ENCODE results near the gene NFAM1.

The NFAM1 gene

DNA sequence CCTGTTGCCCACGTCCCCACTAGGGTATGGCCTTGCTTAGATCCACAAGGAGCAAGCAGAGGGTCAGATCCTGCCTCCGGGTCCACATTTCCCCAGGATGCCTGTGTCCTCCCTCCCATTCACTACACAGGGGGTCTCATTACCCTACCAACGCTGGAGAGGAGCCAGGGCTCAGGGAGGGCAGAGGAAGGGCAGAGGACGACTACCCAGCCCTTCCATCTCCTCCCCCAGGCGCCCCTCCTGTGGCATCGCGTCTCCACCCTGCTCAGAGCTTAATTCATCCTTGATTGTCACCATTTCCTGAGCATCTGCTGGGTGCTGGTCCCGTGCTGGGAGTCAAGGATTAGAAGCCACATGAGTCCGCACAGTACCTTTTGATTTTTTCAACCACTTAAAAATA, 5.0 kb downstream of the NFAM1 start:
- H3K9ac ChIP-seq (ENCODE audit: low read length) = no peak overlapping the region
- no peaks in the 10 kb centered on the region for H3K9me3 ChIP-seq (ENCODE audit: low read length)
- H3K27me3 ChIP-seq (ENCODE audit: control insufficient read depth in 1 of 2, insufficient read depth in 2 of 2, low read length in 2 of 2) = no peaks in the 10 kb centered on the region

DNA sequence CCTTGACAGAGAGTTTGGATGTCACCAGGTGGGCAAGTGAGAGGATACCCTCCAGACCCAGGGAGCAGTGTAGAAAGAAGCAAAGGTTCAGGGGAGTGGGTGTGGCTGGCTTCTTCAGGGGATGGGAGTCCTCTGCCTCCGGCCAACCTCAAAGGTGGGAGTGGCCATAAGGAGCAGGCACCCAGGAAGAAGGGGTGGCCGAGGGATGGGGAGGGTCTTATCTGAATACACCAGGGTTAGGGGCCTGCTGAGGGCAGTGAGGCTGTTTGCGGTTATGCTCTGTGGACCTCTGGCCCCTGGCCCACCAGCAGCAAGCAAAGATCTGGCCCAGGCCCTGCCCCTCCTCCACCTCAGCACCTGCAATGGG, 6.2 kb downstream of the NFAM1 start:
- H3K4me3 ChIP-seq (ENCODE audit: low read depth in 1 of 2, low read length in 2 of 2) = no peak overlapping the region
- no peak overlapping the region for H3K27ac ChIP-seq (ENCODE audit: low read depth, low read length)
- no peak overlapping the region for H3K9ac ChIP-seq (ENCODE audit: low read length)
- no peaks in the 10 kb centered on the region for H3K36me3 ChIP-seq (ENCODE audit: insufficient read depth, low read length)
- H3K4me1 ChIP-seq (ENCODE audit: insufficient read depth, low read length) = peaks cover 10% of the 10 kb centered on the region
- H3K27me3 ChIP-seq (ENCODE audit: control insufficient read depth in 1 of 2, insufficient read depth in 2 of 2, low read length in 2 of 2) = no peaks in the 10 kb centered on the region
- H3K9me3 ChIP-seq (ENCODE audit: low read length) = no peaks in the 10 kb centered on the region

More for the DNA sequence above, 5.0 kb downstream of the NFAM1 start:
- Histone ChIP-seq H3K4me3 (ENCODE audit: low read depth in 1 of 2, low read length in 2 of 2) (no peak overlapping the region), H3K36me3 (ENCODE audit: insufficient read depth, low read length) (no peaks in the 10 kb centered on the region), H3K4me1 (ENCODE audit: insufficient read depth, low read length) (peaks cover 17% of the 10 kb centered on the region), H3K27ac (ENCODE audit: low read depth, low read length) (no peak overlapping the region)

DNA sequence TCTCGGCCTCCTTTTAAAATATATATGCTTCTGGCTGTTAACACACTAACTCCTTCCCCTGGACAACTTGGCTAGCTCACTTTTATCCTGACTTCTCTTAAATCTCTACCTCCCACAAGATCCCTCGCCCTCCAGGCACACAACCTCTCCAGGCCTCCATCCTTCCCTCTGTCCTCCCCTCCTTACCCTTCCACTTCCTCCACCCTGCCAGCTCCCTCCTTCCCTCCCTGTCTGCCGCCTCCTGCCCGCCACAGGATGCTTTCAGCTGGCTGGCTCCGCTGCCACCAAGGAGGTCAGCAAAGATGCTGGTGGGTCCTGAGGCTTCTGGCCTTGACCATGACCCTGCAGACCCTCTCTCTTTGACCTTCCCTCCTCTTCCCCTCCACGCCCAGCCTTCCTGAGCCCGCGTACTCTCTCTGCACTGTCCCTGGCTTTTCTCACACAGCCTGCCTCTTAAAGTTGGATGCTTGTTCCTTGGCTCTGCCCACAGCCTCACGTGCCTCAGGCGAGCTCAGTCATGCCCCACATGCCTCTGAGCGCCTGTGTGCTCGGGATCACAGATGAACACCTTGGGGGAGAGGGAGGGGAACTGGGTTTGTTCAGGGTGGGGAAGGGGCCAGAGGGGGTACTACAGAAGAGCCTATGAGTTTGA, 6.7 kb downstream of the NFAM1 start:
- Histone ChIP-seq H3K4me3 (ENCODE audit: low read depth in 1 of 2, low read length in 2 of 2) (peak overlapping the region in 1 of 2 donors; percentile 9), H3K27ac (ENCODE audit: low read depth, low read length) (no peak overlapping the region), H3K9ac (ENCODE audit: low read length) (no peak overlapping the region), H3K4me1 (ENCODE audit: insufficient read depth, low read length) (peaks cover 10% of the 10 kb centered on the region), H3K9me3 (ENCODE audit: low read length) (no peaks in the 10 kb centered on the region), H3K36me3 (ENCODE audit: insufficient read depth, low read length) (no peaks in the 10 kb centered on the region), H3K27me3 (ENCODE audit: control insufficient read depth in 1 of 2, insufficient read depth in 2 of 2, low read length in 2 of 2) (no peaks in the 10 kb centered on the region)

DNA sequence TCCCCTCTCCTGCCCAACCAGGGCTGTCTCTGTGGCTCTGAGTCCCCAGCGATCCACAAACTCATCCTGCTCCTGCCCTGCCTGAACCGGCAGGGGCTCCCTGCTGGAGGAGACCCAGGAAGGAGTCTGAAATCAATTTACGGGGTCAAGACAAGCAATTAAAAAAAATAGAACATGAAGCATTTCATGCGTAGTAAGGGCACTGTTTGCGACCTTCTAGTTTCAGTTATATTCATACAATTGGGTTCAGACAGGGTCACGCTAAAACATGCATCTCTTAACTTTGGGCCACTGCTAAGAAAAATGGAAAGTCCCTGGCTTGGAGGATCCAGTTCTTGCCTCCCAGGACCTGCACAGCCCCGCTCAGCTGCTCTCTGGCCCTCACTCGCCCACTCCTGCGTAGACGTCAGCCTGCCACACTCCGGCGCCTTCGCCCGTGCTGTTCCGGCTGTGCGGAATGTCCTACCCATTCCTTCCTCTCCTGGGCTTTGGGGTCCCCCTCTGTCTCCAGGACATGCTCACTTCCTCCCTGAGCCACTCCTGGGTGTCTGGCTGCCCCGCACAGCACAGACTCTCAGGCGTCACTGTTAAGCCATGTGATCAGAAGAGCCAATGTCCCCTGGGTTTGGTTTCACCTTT, 12.8 kb downstream of the NFAM1 start:
- no peak overlapping the region for H3K4me3 ChIP-seq (ENCODE audit: low read depth in 1 of 2, low read length in 2 of 2)
- H3K36me3 ChIP-seq (ENCODE audit: insufficient read depth, low read length) = no peaks in the 10 kb centered on the region
- no peaks in the 10 kb centered on the region for H3K9me3 ChIP-seq (ENCODE audit: low read length)
- no peak overlapping the region for H3K27ac ChIP-seq (ENCODE audit: low read depth, low read length)
- no peak overlapping the region for H3K9ac ChIP-seq (ENCODE audit: low read length)
- H3K27me3 ChIP-seq (ENCODE audit: control insufficient read depth in 1 of 2, insufficient read depth in 2 of 2, low read length in 2 of 2) = no peaks in the 10 kb centered on the region
- H3K4me1 ChIP-seq (ENCODE audit: insufficient read depth, low read length) = no peaks in the 10 kb centered on the region

DNA sequence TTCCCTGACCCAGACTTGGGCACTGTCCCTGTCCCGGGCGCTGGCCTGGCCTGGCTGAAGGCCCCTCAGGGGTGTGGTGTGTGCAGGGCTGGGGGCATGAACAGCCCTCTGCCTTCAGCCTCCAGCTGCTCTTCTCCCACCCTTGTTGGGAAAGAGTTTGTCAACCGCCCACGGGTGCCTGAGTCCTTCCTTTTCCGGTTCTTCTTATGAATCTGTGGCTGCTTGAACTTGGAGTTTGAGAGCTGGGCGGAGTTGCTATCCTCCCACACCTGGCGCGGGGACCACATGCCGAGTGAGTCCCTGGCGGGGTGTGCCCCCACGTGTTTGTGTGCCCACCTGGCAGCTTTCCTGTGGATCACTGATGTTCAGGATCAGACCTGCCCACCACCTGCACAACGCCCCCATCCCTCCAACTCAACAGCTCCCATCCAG, 13.4 kb downstream of the NFAM1 start:
- H3K4me3 ChIP-seq (ENCODE audit: low read depth in 1 of 2, low read length in 2 of 2) = no peak overlapping the region
- no peaks in the 10 kb centered on the region for H3K27me3 ChIP-seq (ENCODE audit: control insufficient read depth in 1 of 2, insufficient read depth in 2 of 2, low read length in 2 of 2)
- H3K36me3 ChIP-seq (ENCODE audit: insufficient read depth, low read length) = no peaks in the 10 kb centered on the region
- H3K27ac ChIP-seq (ENCODE audit: low read depth, low read length) = no peak overlapping the region
- no peak overlapping the region for H3K9ac ChIP-seq (ENCODE audit: low read length)
- H3K4me1 ChIP-seq (ENCODE audit: insufficient read depth, low read length) = no peaks in the 10 kb centered on the region
- no peaks in the 10 kb centered on the region for H3K9me3 ChIP-seq (ENCODE audit: low read length)

DNA sequence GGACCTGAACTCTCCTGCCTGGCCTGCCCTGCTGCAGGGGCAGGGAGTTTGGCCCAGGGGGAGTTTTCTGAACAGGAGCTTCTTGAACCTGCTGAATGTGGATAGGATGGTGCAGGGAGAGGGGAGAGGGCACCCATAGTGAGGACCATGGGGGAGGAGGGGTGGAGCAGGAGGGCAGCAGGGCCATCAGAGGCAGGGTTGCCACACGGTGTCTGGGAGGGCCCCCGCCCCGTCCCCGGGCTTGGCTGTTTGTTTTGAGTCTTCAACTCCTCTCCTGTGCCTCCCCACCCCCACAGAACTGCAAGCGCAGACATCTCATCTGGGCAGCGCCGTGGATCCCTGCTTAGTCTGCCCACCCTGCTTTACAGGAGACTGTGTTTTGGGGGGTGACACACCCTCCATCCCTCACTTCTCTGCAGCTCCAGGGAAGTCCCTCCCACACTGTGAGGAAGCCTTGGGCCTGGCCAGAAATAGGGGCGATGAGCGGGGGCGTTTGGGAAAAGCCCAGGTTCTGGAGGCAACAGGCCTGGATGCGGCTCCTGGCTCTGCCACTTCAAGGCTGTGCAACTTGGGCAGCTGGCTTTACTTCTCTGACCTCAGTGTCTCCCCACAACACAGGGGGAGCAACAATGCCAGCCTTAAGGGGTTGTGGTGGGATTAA, 14.4 kb downstream of the NFAM1 start:
- H3K9ac ChIP-seq (ENCODE audit: low read length) = no peak overlapping the region
- H3K27ac ChIP-seq (ENCODE audit: low read depth, low read length) = no peak overlapping the region
- no peaks in the 10 kb centered on the region for H3K36me3 ChIP-seq (ENCODE audit: insufficient read depth, low read length)
- peaks cover 6% of the 10 kb centered on the region for H3K4me1 ChIP-seq (ENCODE audit: insufficient read depth, low read length)
- no peaks in the 10 kb centered on the region for H3K27me3 ChIP-seq (ENCODE audit: control insufficient read depth in 1 of 2, insufficient read depth in 2 of 2, low read length in 2 of 2)
- no peak overlapping the region for H3K4me3 ChIP-seq (ENCODE audit: low read depth in 1 of 2, low read length in 2 of 2)
- no peaks in the 10 kb centered on the region for H3K9me3 ChIP-seq (ENCODE audit: low read length)

DNA sequence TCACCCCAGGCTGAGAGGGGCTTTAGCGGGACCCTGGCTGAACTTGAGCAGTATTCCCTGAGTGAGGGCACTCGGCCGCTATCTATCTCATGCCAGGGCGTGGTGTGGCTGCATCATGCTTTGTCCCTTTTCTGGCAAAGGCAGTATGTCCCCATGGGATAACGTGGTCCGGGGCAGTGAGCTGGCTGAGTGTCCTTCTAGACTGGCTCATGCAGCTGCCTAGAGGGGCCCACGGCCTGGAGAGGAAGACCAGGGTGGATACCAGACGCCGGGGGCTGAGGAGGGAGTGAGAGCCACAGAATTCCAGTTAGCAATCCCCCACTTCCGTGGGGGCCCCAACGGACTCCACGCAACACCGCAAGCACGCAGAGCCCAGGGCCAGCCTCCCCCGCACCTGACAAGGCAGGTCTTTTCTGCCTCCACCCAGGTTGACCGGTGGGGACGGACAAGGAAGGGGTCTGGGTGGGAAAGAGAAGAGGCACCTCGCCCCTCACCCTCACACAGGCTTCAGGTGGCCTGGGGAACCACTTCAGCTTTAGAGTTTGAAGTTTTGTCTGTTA, 15.5 kb downstream of the NFAM1 start:
- Histone ChIP-seq H3K9me3 (ENCODE audit: low read length) (no peaks in the 10 kb centered on the region), H3K9ac (ENCODE audit: low read length) (no peak overlapping the region), H3K27ac (ENCODE audit: low read depth, low read length) (no peak overlapping the region), H3K4me1 (ENCODE audit: insufficient read depth, low read length) (peaks cover 13% of the 10 kb centered on the region), H3K36me3 (ENCODE audit: insufficient read depth, low read length) (no peaks in the 10 kb centered on the region), H3K27me3 (ENCODE audit: control insufficient read depth in 1 of 2, insufficient read depth in 2 of 2, low read length in 2 of 2) (no peaks in the 10 kb centered on the region), H3K4me3 (ENCODE audit: low read depth in 1 of 2, low read length in 2 of 2) (no peak overlapping the region)

DNA sequence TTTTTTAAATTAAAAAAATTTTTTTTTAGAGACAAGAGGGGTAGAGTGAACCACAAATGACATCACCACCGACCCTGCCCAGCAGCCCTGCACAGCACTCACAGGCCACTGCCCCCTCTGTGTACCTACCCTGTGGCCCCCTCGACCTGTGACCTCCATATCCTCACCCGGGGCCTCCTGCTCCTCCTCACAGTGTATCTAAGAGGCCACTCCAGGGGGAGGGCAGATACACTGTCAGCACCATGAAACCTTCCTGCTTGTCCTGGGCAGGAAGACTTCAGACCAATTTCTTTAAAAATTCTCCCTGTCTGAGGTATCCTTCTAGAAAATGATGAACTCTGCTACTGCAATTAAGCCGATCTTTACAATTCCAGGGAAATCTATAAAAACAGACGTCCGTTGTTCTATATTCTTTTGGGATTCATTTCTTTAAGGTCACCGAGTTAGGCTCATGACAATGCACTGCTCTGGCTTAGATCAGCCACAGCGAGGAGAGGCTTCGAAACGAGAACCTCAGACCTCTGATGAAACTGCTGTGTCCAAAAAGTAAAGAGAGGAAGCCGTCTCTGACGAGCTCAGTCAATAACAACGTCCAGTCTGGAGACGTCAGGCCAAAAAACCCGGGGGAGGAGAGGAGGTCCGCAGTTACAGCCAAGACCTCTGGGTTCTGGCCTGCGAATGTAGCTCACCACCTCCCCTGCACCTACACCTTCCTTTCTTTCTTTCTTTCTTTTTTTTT, 17.5 kb downstream of the NFAM1 start:
- Histone ChIP-seq H3K9me3 (ENCODE audit: low read length) (no peaks in the 10 kb centered on the region), H3K9ac (ENCODE audit: low read length) (no peak overlapping the region), H3K27ac (ENCODE audit: low read depth, low read length) (no peak overlapping the region), H3K4me3 (ENCODE audit: low read depth in 1 of 2, low read length in 2 of 2) (no peak overlapping the region), H3K27me3 (ENCODE audit: control insufficient read depth in 1 of 2, insufficient read depth in 2 of 2, low read length in 2 of 2) (no peaks in the 10 kb centered on the region), H3K36me3 (ENCODE audit: insufficient read depth, low read length) (no peaks in the 10 kb centered on the region), H3K4me1 (ENCODE audit: insufficient read depth, low read length) (peaks cover 13% of the 10 kb centered on the region)

DNA sequence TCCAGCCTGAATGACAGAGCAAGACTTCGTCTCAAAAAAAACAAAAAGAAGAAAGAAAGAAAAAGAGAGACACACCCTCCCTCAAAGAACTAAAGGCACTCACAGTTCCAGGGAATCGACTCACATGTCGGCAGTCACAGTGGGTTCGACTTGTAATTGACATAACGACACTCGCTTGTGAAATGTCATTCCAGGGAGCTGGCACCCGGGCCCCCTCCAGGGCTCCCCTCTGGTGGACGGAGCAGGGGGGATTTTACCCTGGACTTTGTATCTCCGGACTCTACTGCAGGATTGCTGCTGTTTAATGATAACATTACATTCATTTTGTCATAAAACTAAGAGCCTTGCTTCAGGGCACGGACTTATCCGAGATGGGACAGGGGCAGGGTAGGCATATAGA, 18.2 kb downstream of the NFAM1 start:
- Histone ChIP-seq H3K27me3 (ENCODE audit: control insufficient read depth in 1 of 2, insufficient read depth in 2 of 2, low read length in 2 of 2) (no peaks in the 10 kb centered on the region), H3K9ac (ENCODE audit: low read length) (no peak overlapping the region), H3K36me3 (ENCODE audit: insufficient read depth, low read length) (no peaks in the 10 kb centered on the region)

DNA sequence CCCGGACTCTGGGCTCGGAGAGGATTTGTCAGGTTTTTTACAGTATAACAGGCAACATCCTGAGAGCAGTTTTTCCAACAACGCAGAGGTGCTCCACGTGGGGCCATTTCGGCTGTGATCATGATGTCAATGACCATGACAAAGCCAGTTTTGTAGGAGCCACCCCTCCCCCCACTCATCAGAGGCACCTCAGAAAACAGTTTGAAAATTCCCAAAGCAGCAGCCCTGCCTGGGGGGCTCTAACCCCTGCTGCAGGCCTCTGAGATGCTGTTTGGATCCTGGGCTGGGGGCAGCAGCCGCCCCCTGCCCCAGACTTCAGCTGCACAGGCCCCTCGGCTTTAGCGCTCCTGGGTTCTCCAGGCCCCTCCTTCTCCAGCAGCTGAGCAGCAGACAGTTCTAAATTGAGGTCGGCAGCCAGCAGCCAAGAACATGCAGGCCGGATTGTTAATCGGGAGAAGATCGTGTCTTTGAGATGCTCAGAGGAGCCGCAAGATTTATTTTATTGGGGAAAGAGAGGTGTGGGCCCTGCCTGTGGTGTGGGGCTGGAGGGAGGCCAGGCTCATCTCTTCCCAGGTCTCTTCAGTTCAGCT, 19.4 kb downstream of the NFAM1 start:
- Histone ChIP-seq H3K9ac (ENCODE audit: low read length) (peak overlapping the region; percentile 20), H3K27ac (ENCODE audit: low read depth, low read length) (no peak overlapping the region), H3K9me3 (ENCODE audit: low read length) (no peaks in the 10 kb centered on the region), H3K27me3 (ENCODE audit: control insufficient read depth in 1 of 2, insufficient read depth in 2 of 2, low read length in 2 of 2) (no peaks in the 10 kb centered on the region), H3K4me1 (ENCODE audit: insufficient read depth, low read length) (peaks cover 13% of the 10 kb centered on the region), H3K4me3 (ENCODE audit: low read depth in 1 of 2, low read length in 2 of 2) (peak overlapping the region in 1 of 2 donors; percentile 16), H3K36me3 (ENCODE audit: insufficient read depth, low read length) (no peaks in the 10 kb centered on the region)

More for the DNA sequence above, 18.2 kb downstream of the NFAM1 start:
- Histone ChIP-seq H3K27ac (ENCODE audit: low read depth, low read length) (no peak overlapping the region), H3K4me3 (ENCODE audit: low read depth in 1 of 2, low read length in 2 of 2) (no peak overlapping the region), H3K4me1 (ENCODE audit: insufficient read depth, low read length) (peaks cover 13% of the 10 kb centered on the region), H3K9me3 (ENCODE audit: low read length) (no peaks in the 10 kb centered on the region)

DNA sequence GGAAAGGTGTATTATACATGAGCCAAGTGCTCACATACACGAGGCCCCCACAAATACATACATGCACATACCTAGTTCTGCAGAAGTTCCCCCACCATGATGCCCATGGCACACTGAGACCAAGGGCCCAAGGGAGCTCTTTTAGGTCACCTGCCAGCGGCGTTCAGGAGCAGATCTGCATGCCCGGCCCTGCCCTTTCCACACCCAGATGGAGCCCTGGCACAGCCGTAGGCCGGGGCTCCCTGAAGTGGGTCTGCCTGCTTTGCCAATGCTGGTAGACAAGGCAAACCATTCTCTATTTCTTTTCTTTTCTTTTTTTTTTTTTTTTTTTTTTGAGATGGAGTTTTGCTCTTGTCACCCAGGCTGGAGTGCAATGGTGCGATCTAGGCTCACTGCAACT, 21.5 kb downstream of the NFAM1 start:
- H3K27me3 ChIP-seq (ENCODE audit: control insufficient read depth in 1 of 2, insufficient read depth in 2 of 2, low read length in 2 of 2) = no peaks in the 10 kb centered on the region
- no peak overlapping the region for H3K4me3 ChIP-seq (ENCODE audit: low read depth in 1 of 2, low read length in 2 of 2)
- peaks cover 13% of the 10 kb centered on the region for H3K4me1 ChIP-seq (ENCODE audit: insufficient read depth, low read length)
- H3K9me3 ChIP-seq (ENCODE audit: low read length) = no peaks in the 10 kb centered on the region
- no peak overlapping the region for H3K27ac ChIP-seq (ENCODE audit: low read depth, low read length)
- H3K9ac ChIP-seq (ENCODE audit: low read length) = no peak overlapping the region
- H3K36me3 ChIP-seq (ENCODE audit: insufficient read depth, low read length) = no peaks in the 10 kb centered on the region
